SK-MEL-5 (cell line): Measurements from ENCODE around the gene DENND1A. TPM values are rescaled to one million over a fixed set of nuclear protein-coding genes. Genes with fewer than 3 reads are reported as not detected.
"Not testable (repeated sequence)": the region's sequence is repeated elsewhere in the genome, so short reads cannot be mapped to it uniquely, and the experiment has no call there.

ENCODE experiments used
- DNase-seq: peaks from one replicate; pipeline ENCODE4 v3.0.0-alpha.2; 2016; ENCODE audit warnings: low read depth, low spot score
- in situ Hi-C: cut with HindIII; loops from 2 replicates; pipeline ENCODE4 v1.10.0; 2016; ENCODE audit warnings: low sequenced_read_pairs, high pct_unique_total_duplicates, low pct_unique_long_range_greater_than_20kb
- polyA plus RNA-seq, 2 experiments: library from polyadenylated mRNA; depleted of rRNA; stranded (reverse); fragments of >200 nt; gene quantifications; 2 replicates each; pipeline ENCODE4 v1.2.3, GENCODE V29; 2015
- total RNA-seq: library from RNA; depleted of rRNA; stranded (reverse); fragments of >200 nt; shearing (Covaris generic); gene quantifications from 2 replicates; pipeline ENCODE4 v1.2.3, GENCODE V29; 2014; rRNA removed

The DENND1A gene
- total RNA-seq, result 30.0 and 30.4 TPM in 2 replicates
- polyA plus RNA-seq (2015; cell fraction: cytosol; rRNA removed), result 32.5 and 45.4 TPM in 2 replicates
- polyA plus RNA-seq (2015; cell fraction: nucleus; rRNA removed), result 16.7 and 17.4 TPM in 2 replicates

- DNase-seq, result peak; percentile 86
- in situ Hi-C loops, result no loop called here
These were observed at the start of gene DENND1A for GRCh38 chr9:123929870-123930831. TSS of gene DENND1A (minus strand) at chr9:123930126. CDS start at chr9:123929905, 221 bp downstream.

GRCh38 chr9:123978981-123979380 is 49.1 kb upstream of the DENND1A start:
- in situ Hi-C loops, result no loop called here

DNA sequence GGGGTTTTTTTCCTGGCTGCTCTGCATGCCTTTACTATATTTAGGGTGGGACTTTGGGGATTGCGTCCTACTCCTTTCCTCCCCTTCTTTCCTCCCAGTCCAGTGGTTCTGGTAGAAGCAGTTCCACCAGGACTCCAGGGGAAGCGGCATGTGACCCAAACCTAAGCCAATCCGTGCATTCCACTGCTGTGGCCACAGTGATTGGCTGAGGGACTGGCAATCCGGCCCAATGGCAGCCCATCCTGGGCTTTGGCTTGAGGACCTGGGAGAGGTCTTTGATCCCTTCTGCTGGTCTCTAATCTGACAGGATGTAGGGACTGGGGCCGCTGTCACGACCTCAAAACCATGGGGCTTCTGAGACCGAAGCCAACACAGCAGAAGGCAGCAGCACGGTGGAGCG is 46.7 kb upstream of the DENND1A start:
- in situ Hi-C loops, DNase-seq: not testable (repeated sequence)

More at GRCh38 chr9:123978981-123979380, 49.1 kb upstream of the DENND1A start:
- DNase-seq, result no peak

DNA sequence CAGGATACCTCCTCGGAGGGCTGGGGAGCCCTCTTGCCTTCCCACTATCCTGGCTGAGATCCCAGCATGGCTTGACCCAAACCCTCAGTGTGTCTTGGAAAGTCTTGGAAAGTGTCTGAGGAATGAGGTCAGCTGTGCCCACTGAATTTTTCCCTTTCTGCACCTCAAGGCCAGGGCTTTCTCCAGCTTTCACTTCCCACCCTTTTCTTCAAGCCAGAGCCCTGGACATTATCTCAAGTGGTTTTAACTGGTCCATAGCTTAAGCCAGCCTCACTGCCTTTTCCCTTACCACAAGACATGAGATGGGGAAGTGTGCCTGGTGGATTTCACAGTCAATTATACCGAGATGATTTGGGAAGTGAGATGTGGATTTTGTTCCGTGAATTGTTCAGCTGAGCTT is 45.9 kb upstream of the DENND1A start:
- no peak for DNase-seq
- in situ Hi-C loops, result no loop called here

GRCh38 chr9:123974471-123974870 is 44.5 kb upstream of the DENND1A start:
- in situ Hi-C loops, result no loop called here
- no peak for DNase-seq

- no peak for DNase-seq
- in situ Hi-C loops, result no loop called here
These were observed 43.8 kb upstream of the DENND1A start for GRCh38 chr9:123973590-123974223.

GRCh38 chr9:123972618-123973017 is 42.7 kb upstream of the DENND1A start:
- no peak for DNase-seq
- in situ Hi-C loops, result no loop called here

DNA sequence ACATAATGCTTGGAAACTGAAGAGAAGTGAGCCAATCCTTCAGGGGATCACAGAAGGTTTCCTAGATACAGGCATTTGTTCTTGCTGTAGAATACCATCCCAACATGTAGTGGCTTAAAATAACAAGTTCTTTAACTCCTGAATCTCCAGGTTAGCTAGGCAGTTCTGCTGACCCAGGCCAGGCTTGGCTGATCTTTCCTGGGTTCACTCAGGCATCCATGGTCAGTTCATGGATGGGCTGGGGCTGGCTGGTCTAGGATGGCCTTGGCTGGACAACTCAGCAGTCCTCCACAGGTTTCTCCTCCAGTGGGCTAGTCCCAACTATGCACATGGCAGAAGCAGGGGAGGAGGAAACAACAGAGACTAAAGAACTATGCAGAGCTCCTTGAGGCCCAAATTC is 37.4 kb upstream of the DENND1A start:
- no peak for DNase-seq
- in situ Hi-C loops, result no loop called here

DNA sequence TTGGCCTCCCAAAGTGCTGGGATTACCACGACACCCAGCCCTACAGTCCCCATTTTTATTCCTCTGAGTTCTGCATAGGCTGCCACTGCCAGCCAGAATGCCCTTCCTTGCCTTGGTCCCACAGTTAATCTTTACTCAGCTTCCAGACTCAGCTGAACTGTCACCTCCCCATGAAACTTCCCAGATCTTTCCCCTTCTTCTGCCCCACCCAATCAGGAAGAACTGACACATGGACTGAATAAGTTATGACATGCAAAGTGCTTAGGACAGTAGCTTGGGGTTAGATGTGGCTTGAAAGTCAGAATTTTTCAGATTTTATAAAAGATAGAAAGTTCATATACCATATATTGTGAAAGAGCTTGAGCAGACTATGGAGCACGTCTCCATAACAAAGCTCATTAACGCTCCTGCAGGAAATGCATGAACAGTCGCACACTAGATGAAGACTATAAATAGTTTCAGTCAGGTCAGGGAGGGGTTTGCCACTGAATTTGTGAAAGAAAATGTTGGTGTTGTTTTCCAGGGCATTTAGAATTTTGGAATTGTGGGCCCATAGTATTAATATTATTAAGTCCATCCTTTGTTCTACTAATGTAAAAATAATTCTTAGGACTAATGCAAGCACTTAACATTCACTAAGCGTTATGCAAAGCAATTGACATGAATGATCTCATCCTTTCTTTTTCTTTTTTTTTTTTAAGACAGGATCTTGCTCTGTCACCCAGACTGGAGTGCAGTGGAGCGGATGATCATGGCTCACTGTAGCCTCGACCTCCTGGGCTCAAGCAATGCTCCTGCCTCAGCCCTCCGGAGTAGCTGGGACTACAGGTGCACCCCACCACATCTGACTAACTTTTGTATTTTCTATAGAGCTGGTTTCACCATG is 36.1 kb upstream of the DENND1A start:
- no peak for DNase-seq
- in situ Hi-C loops, result no loop called here

- DNase-seq, result no peak
- in situ Hi-C loops, result no loop called here
These were observed 34.8 kb upstream of the DENND1A start for GRCh38 chr9:123964761-123965160.

DNA sequence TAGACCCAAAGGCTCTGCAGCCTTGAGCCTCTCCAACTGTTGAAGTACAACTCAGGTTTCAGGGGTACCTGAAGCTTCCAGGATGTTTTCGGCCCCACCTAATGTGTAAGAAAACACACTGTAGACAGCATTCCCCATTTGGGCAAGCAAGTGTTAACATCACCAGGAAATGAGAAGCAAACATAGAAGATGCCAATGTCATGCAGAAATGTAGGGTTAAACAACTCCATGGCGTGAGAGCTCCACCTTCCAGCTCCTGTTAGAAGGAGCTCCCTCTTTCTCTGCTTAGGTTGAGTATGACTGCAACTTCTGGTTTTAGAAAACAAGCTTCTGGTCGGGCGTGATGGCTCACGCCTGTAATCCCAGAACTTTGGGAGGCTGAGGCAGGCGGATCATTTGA is 31.0 kb upstream of the DENND1A start:
- peak; percentile 42 for DNase-seq
- in situ Hi-C loops, result no loop called here

DNA sequence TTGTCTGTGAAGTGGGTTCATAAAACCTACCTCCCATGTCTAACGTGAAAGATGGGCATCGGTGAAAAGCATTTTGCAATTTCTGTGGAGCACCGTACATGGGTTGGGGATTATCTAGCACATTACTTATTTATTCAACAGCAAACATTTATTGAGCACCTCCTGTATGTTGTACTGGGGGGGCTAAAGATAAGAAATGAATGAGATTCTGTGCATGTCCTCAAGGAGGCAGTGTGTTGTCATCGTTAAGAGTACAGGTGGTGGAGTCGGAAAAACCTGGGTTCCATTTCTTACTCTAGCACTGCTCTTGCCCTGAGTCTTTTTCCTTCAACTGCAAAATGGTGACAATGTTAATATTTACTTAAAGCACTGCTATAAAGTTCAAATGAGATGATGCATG is 30.4 kb upstream of the DENND1A start:
- in situ Hi-C loops, result no loop called here
- DNase-seq, result peak; percentile 37

DNA sequence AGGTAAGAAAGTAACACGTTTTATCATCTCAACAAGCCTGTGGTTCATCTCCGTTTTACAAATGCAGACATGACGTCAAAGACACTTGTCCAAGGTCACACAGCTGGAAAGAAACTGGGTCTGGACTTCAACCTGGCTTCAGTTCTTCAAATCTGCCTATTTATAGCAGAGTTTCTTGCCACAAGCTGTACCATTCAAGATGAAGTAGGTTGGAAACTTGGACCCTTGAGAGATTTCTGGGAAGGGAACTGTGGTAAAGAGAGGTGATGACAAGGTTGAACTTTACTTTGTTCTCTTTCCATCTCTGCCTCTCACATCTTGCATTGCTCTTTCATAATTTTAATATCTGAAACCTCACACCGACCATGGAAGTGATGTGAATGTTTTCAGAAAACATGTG is 29.9 kb upstream of the DENND1A start:
- DNase-seq, result no peak
- in situ Hi-C loops, result no loop called here

GRCh38 chr9:123957731-123958130 is 27.8 kb upstream of the DENND1A start:
- no peak for DNase-seq
- in situ Hi-C loops, result no loop called here

- in situ Hi-C loops, result no loop called here
- DNase-seq, result no peak
These were observed 27.3 kb upstream of the DENND1A start for GRCh38 chr9:123957168-123957721.

DNA sequence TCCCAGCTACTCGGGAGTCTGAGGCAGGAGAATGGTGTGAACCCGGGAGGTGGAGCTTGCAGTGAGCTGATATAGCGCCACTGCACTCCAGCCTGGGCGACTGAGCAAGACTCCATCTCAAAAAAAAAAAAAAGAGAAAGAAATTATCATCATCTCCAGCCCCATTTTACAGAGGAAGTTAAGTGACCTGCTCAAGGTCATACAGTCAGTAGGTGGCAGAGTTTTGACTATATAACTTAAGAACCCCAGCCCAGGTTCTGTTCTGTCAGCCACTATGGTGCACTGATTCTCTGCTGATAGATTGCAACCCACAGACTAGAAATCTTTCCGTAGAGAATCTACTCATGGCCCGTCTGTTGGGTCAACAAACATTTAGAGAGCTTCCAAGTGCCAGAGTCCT is 25.7 kb upstream of the DENND1A start:
- in situ Hi-C loops, result no loop called here
- no peak for DNase-seq

DNA sequence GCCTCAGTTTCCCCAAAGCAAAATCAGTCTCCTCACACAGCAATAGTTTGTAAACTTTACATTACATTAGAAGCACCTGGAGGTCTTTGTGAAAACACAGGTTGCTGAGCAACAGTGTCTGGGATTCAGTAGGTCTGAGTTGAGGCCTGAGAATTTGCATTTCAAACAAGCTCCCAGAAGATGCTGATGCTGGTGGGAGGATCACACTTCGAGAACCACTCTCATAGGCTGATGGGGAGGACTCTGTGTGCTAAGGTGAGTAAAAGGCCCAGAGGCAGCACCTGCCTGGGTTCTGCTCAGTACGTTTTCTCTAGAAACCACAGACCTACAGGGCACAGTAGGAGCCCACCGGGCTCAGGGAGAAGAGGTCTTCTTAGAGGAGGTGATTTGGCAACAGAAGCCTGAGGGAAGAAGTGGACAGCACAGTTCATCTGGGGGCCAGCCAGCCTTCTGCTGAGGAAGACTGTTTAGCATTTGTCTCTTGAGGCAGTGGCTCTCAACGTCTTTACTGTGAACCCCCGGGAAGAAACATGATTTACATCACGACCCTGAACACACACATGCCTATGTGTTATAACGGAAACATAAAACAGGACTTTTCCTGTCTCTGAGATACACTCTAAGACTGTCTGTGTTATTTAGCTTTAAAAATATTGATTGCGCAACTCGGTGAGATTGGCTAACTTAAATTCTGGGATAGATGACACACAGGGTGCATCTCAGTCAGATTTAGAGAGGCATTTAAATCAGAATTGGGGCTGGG is 24.8 kb upstream of the DENND1A start:
- in situ Hi-C loops, result no loop called here

More for the DNA sequence above, 24.8 kb upstream of the DENND1A start:
- no peak for DNase-seq
